Hepatocyte (in vitro differentiated cells): ENCODE results near the gene KRT31. TPM values are rescaled to one million over a fixed set of nuclear protein-coding genes. Genes with fewer than 3 reads are reported as not detected.
"Not testable (repeated sequence)": the region's sequence is repeated elsewhere in the genome, so short reads cannot be mapped to it uniquely, and the experiment has no call there.

ENCODE experiments used
- DNase-seq: peaks from one replicate; pipeline ENCODE4 v3.0.0-alpha.2; 2016; ENCODE audit warnings: low spot score
- H2AFZ ChIP-seq: fragments of 200-600 bp; sonication (generic); 2 replicates; pipeline ENCODE4 v1.6.0; 2016; ENCODE audit warnings: antibody characterized with exemption, mild to moderate bottlenecking
- H3K27ac ChIP-seq: fragments of 200-600 bp; sonication (generic); 2 replicates; pipeline ENCODE4 v1.5.1; 2016; ENCODE audit warnings: mild to moderate bottlenecking
- H3K27me3 ChIP-seq: fragments of 200-600 bp; sonication (generic); 2 replicates; pipeline ENCODE4 v1.6.1; 2016
- H3K36me3 ChIP-seq: fragments of 200-600 bp; sonication (generic); replicated peaks from 2 replicates; pipeline ENCODE4 v1.5.1; 2016; ENCODE audit warnings: low read depth; ENCODE audit not compliant: insufficient read depth
- H3K4me1 ChIP-seq: fragments of 200-600 bp; sonication (generic); 2 replicates; pipeline ENCODE4 v1.5.1; 2016; ENCODE audit warnings: mild to moderate bottlenecking, moderate library complexity; ENCODE audit not compliant: insufficient read depth
- H3K4me2 ChIP-seq: fragments of 200-600 bp; sonication (generic); 2 replicates; pipeline ENCODE4 v1.6.0; 2016
- H3K4me3 ChIP-seq: fragments of 200-600 bp; sonication (generic); 2 replicates; pipeline ENCODE4 v1.5.1; 2016; ENCODE audit warnings: mild to moderate bottlenecking
- H3K79me2 ChIP-seq: fragments of 200-600 bp; sonication (generic); 2 replicates; pipeline ENCODE4 v1.6.0; 2017; ENCODE audit warnings: mild to moderate bottlenecking
- H3K9me2 ChIP-seq: fragments of 200-600 bp; sonication (generic); replicated peaks from 2 replicates; pipeline ENCODE4 v1.6.0; 2017; ENCODE audit warnings: mild to moderate bottlenecking; ENCODE audit not compliant: insufficient read depth
- H3K9me3 ChIP-seq: fragments of 200-600 bp; sonication (generic); 2 replicates; pipeline ENCODE4 v1.5.1; 2016; ENCODE audit warnings: low read depth, mild to moderate bottlenecking
- H4K20me1 ChIP-seq: fragments of 200-600 bp; sonication (generic); 2 replicates; pipeline ENCODE4 v1.6.0; 2016; ENCODE audit warnings: mild to moderate bottlenecking; ENCODE audit not compliant: insufficient read depth, poor library complexity, severe bottlenecking
- CTCF ChIP-seq: fragments of 200-600 bp; sonication (generic); IDR thresholded peaks from 2 replicates; pipeline ENCODE4 v1.5.1; 2016; ENCODE audit warnings: antibody characterized with exemption, mild to moderate bottlenecking; ENCODE audit not compliant: poor library complexity
- EZH2 ChIP-seq: fragments of 200-600 bp; sonication (generic); IDR thresholded peaks from 2 replicates; pipeline ENCODE4 v1.6.1; 2016; ENCODE audit warnings: antibody characterized with exemption, mild to moderate bottlenecking, borderline replicate concordance
- EZH2phosphoT487 ChIP-seq: fragments of 200-600 bp; sonication (generic); IDR thresholded peaks from one replicate; pipeline ENCODE4 v1.6.1; 2018; ENCODE audit warnings: antibody characterized with exemption, mild to moderate bottlenecking, low read depth, moderate library complexity; ENCODE audit not compliant: unreplicated experiment, severe bottlenecking
- WGBS: methylation state at CpG from one replicate; pipeline ENCODE4 v1.1.6; 2016; ENCODE audit warnings: low lambda C conversion rate; ENCODE audit errors: missing lambda C conversion rate; 5-methylcytosine and 5-hydroxymethylcytosine counted together
- polyA plus RNA-seq: library from polyadenylated mRNA; unstranded; fragments of >200 nt; fragmentation: Nextera tagmentation; extraction: Ambion mirVana; gene quantifications from 2 replicates; pipeline ENCODE4 v1.2.1, GENCODE V29; 2016
- total RNA-seq: library from RNA; depleted of rRNA; stranded (reverse); fragments of >200 nt; gene quantifications from 2 replicates; pipeline ENCODE4 v1.2.3, GENCODE V29; 2014

Gene KRT31
- total and polyA plus RNA-seq, 2 experiments from 2014 or later, result not detected

DNA sequence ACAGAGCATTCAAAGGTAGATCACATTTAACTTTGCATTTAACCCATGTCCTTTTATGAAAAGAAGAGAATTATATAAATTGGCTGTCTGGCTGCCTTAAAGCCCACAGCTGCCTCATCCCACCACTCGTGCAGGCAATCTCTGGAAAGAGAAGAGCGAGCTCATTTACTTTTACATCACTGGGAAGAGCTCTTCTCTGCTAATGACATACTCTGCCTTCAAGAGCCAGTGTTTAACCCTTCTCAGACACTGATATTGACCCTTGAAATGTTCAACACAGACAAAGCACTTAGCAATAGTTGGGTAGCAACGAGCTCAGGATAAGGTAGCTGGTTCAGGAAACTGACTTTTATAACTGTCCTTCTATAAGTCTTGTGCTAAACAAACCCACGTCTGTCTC is 36.6 kb upstream of the KRT31 start:
- Histone ChIP-seq H3K4me2 (no peak overlapping the region), H3K9me3 (no peaks in the 10 kb centered on the region), H3K9me2 (no peaks in the 10 kb centered on the region), H3K79me2 (no peaks in the 10 kb centered on the region), H4K20me1 (no peaks in the 10 kb centered on the region), H3K27ac (no peak overlapping the region), H3K27me3 (no peaks in the 10 kb centered on the region), H3K4me3 (no peak overlapping the region), H2AFZ (no peak overlapping the region), H3K4me1 (no peaks in the 10 kb centered on the region), H3K36me3 (no peaks in the 10 kb centered on the region)
- no peak for DNase-seq
- no peak for TF ChIP-seq EZH2
- TF ChIP-seq EZH2phosphoT487, result no peak
- TF ChIP-seq CTCF, result no peak
- WGBS, result 45% methylated on average over 4 of the region's 4 CpGs

GRCh38 chr17:41433586-41433985 is 36.2 kb upstream of the KRT31 start:
- Histone ChIP-seq H3K9me2 (no peaks in the 10 kb centered on the region), H3K4me3 (no peak overlapping the region), H4K20me1 (no peaks in the 10 kb centered on the region), H3K36me3 (no peaks in the 10 kb centered on the region), H3K9me3 (no peaks in the 10 kb centered on the region), H3K4me1 (no peaks in the 10 kb centered on the region), H3K79me2 (no peaks in the 10 kb centered on the region), H3K27ac (no peak overlapping the region), H3K27me3 (no peaks in the 10 kb centered on the region), H3K4me2 (no peak overlapping the region), H2AFZ (no peak overlapping the region)
- TF ChIP-seq EZH2 (no peak), CTCF (no peak), EZH2phosphoT487 (no peak)
- DNase-seq, result no peak
- WGBS, result 66% methylated on average over 4 of the region's 4 CpGs

GRCh38 chr17:41430376-41430775 is 33.0 kb upstream of the KRT31 start:
- not testable (repeated sequence) for DNase-seq, H3K27ac ChIP-seq, H3K27me3 ChIP-seq, H3K4me2 ChIP-seq, H2AFZ ChIP-seq, H3K79me2 ChIP-seq, H3K4me1 ChIP-seq, H3K9me2 ChIP-seq, H3K4me3 ChIP-seq, H3K36me3 ChIP-seq, H3K9me3 ChIP-seq, H4K20me1 ChIP-seq
- 75% methylated on average over 9 of the region's 9 CpGs for WGBS

DNA sequence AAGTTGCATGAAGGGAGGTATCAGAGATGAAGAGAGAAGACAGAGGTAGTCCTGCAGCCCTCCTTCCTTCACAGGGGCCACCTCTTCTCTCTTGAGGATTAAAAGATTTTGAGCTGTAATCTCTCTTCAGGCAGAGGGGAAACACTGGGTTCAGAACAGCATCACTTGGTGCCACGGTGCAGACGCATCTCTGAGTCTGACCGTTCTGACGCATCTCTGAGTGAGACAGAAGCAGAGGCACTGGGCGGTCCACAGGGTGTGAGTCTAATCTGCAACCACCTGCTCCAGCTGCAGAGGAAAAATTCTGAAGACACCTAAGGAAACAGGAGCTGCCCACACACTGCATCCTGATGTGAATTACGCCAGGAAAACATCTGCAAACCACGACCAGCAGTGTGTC is 32.3 kb upstream of the KRT31 start:
- no peak overlapping the region for H3K27ac ChIP-seq
- H3K79me2 ChIP-seq, result no peaks in the 10 kb centered on the region
- WGBS, result 69% methylated on average over 7 of the region's 7 CpGs
- H3K9me3 ChIP-seq, result no peaks in the 10 kb centered on the region
- no peaks in the 10 kb centered on the region for H3K9me2 ChIP-seq
- H3K4me1 ChIP-seq, result no peaks in the 10 kb centered on the region
- DNase-seq, result no peak
- H3K4me2 ChIP-seq, result no peak overlapping the region
- no peak overlapping the region for H2AFZ ChIP-seq
- H3K36me3 ChIP-seq, result no peaks in the 10 kb centered on the region
- no peak for TF ChIP-seq EZH2
- no peak for TF ChIP-seq CTCF
- TF ChIP-seq EZH2phosphoT487, result no peak
- no peaks in the 10 kb centered on the region for H4K20me1 ChIP-seq
- no peak overlapping the region for H3K4me3 ChIP-seq
- H3K27me3 ChIP-seq, result no peaks in the 10 kb centered on the region
